Stomach (tissue), 9 donors: Measurements from ENCODE around the gene SPACA9. TPM values are rescaled to one million over a fixed set of nuclear protein-coding genes. Genes with fewer than 3 reads are reported as not detected.
A peak's percentile ranks its signal among the peaks of the same experiment; 100 is the strongest.

Source experiments
- DNase-seq, 2 donors: peaks; one replicate each; pipeline versions ENCODE4 v3.0.0 to v3.0.0-alpha.2; 2013 to 2019
- H3K27ac ChIP-seq, 5 donors: fragments of 200-600 bp in 4 of 5; sonication (generic) in 4 of 5; one replicate each; pipeline ENCODE4 v1.5.1; 2013 to 2019; ENCODE audit warnings: mild to moderate bottlenecking in 1 of 5, moderate library complexity in 1 of 5
- H3K27me3 ChIP-seq, 3 donors: fragments of 200-600 bp; sonication (generic); one replicate each; pipeline ENCODE4 v1.5.1; 2017 to 2019; ENCODE audit warnings: mixed run types in 1 of 3
- H3K36me3 ChIP-seq, 4 donors: fragments of 200-600 bp; sonication (generic); 1 replicate in 3 of 4; 2 replicates in 1 of 4; pipeline ENCODE4 v1.5.1; 2016 to 2019
- H3K4me1 ChIP-seq, 4 donors: fragments of 200-600 bp; sonication (generic); one replicate each; pipeline ENCODE4 v1.5.1; 2016 to 2019
- H3K4me3 ChIP-seq, 4 donors: fragments of 200-600 bp; sonication (generic) in 3 of 4; one replicate each; pipeline ENCODE4 v1.5.1; 2016 to 2019; ENCODE audit warnings: mild to moderate bottlenecking in 1 of 4
- H3K9me3 ChIP-seq, 4 donors: fragments of 200-600 bp; sonication (generic); one replicate each; pipeline ENCODE4 v1.5.1; 2016 to 2019
- CTCF ChIP-seq, 7 experiments: fragments of 450-650 bp in 4 of 7; fragments of 200-600 bp in 3 of 7; sonication (generic) in 3 of 7; IDR thresholded peaks; one replicate each; pipeline ENCODE4 v1.5.1; 2016 to 2019; ENCODE audit warnings: antibody characterized with exemption in 7 of 7, control low read depth in 2 of 7, mild to moderate bottlenecking in 1 of 7
- EP300 ChIP-seq: sonication (generic); formaldehyde crosslinking; IDR thresholded peaks from one replicate; pipeline ENCODE4 v1.6.1; 2017; ENCODE audit warnings: antibody characterized with exemption
- POLR2A ChIP-seq, 4 donors: fragments of 450-650 bp; IDR thresholded peaks; one replicate each; pipeline ENCODE4 v1.6.1; 2016; ENCODE audit warnings: antibody characterized with exemption in 4 of 4, control low read depth in 2 of 4, mild to moderate bottlenecking in 1 of 4, moderate library complexity in 1 of 4
- POLR2AphosphoS5 ChIP-seq, 3 donors: sonication (generic); formaldehyde crosslinking; IDR thresholded peaks; one replicate each; pipeline ENCODE4 v1.6.1; 2016; ENCODE audit warnings: antibody characterized with exemption in 3 of 3
- WGBS, 5 donors: extraction: QIAGEN DNeasy Blood & Tissue Kit in 3 of 5; methylation state at CpG; one replicate each; pipeline versions ENCODE4 v1.1.5 to v1.1.7; 2013 to 2018; 5-methylcytosine and 5-hydroxymethylcytosine counted together
- intact Hi-C: fragments of 100-400 bp; cut with DNase I; formaldehyde crosslinking; loops from one replicate; pipeline ENCODE4 v1.15.1; 2023; ENCODE audit warnings: low total_unique reads
- polyA plus RNA-seq, 3 donors: library from polyadenylated mRNA; stranded (reverse); fragments of 200-250 nt; gene quantifications; one replicate each; pipeline ENCODE4 v1.2.3, GENCODE V29; 2013
- total RNA-seq, 5 donors: library from RNA; depleted of rRNA; stranded (reverse); fragments of >200 nt; gene quantifications; one replicate each; pipeline versions ENCODE4 v1.1.0 to v1.2.3, GENCODE V29; 2014 to 2016
- donor health status: healthy with polysubstance abuse.
- donor health status: Bipolar disorder and iron deficiency.
- donor health status: healthy.

The SPACA9 gene
- total and polyA plus RNA-seq, 8 donors, result 0.29 to 4.8 (median 2.0) TPM; not detected in 2

- TF ChIP-seq EP300, result no peak
- Histone ChIP-seq H3K9me3 (no peaks in the 10 kb centered on the region), H3K4me3 (no peak overlapping the region), H3K4me1 (peaks cover 6 to 35% (median 25%) of the 10 kb centered on the region in 4 donors), H3K36me3 (no peaks in the 10 kb centered on the region), H3K27ac (no peak overlapping the region), H3K27me3 (no peaks in the 10 kb centered on the region)
- 74 to 88% (median 80%) methylated on average over 4 to 5 of the region's 5 CpGs for WGBS, 5 donors
- intact Hi-C loops, result no loop called here
- DNase-seq, result no peak
Observed at GRCh38 chr9:132875159-132875558, 3.5 kb upstream of the SPACA9 start.

GRCh38 chr9:132876849-132877248 is 1.8 kb upstream of the SPACA9 start:
- DNase-seq, result no peak
- no peaks in the 10 kb centered on the region for H3K36me3 ChIP-seq
- no peak overlapping the region for H3K4me3 ChIP-seq
- H3K27ac ChIP-seq, result no peak overlapping the region
- intact Hi-C loops, result no loop called here
- H3K4me1 ChIP-seq, result peaks cover 6 to 27% (median 22%) of the 10 kb centered on the region in 4 donors
- H3K27me3 ChIP-seq, result no peaks in the 10 kb centered on the region
- no peaks in the 10 kb centered on the region for H3K9me3 ChIP-seq
- WGBS, 5 donors, result 76 to 93% (median 85%) methylated on average over 3 of the region's 3 CpGs
- TF ChIP-seq POLR2AphosphoS5 (IDR thresholded peaks at IDR 0.05) (no peak), POLR2A (IDR thresholded peaks at IDR 0.05) (no peak), CTCF (IDR thresholded peaks at IDR 0.05) (no peak), EP300 (no peak)

GRCh38 chr9:132877458-132877823 is 1.3 kb upstream of the SPACA9 start:
- peak in 1 of 2 donors; percentile 18 for DNase-seq
- WGBS, 5 donors, result 33 to 56% (median 36%) methylated on average over 13 to 14 of the region's 14 CpGs; no CpG with 5 or more reads in 1 of the 5 donors
- Histone ChIP-seq H3K4me1 (peaks cover 6 to 27% (median 22%) of the 10 kb centered on the region in 4 donors), H3K27me3 (no peaks in the 10 kb centered on the region), H3K4me3 (peak overlapping the region; percentile 74 to 98 (median 86)), H3K36me3 (no peaks in the 10 kb centered on the region), H3K27ac (peak overlapping the region in 3 of 5 donors; percentile 77 to 89 (median 87)), H3K9me3 (no peaks in the 10 kb centered on the region)
- TF ChIP-seq POLR2AphosphoS5 (IDR thresholded peaks at IDR 0.05) (no peak), POLR2A (IDR thresholded peaks at IDR 0.05) (no peak), CTCF (IDR thresholded peaks at IDR 0.05) (no peak), EP300 (no peak)
- intact Hi-C loops, result no loop called here

GRCh38 chr9:132877824-132878694 is 639 bp upstream of the SPACA9 start, which contains the start of gene AK8:
Gene AK8, minus strand, starts transcription at chr9:132878284. Its CDS starts 29 bp downstream, at chr9:132878255.
- H3K4me1 ChIP-seq, result peaks cover 6 to 27% (median 22%) of the 10 kb centered on the region in 4 donors
- H3K9me3 ChIP-seq, result no peaks in the 10 kb centered on the region
- intact Hi-C loops, result no loop called here
- TF ChIP-seq POLR2AphosphoS5 (IDR thresholded peaks at IDR 0.05) (peak; percentile 32 to 80 (median 48)), EP300 (no peak), CTCF (IDR thresholded peaks at IDR 0.05) (no peak), POLR2A (IDR thresholded peaks at IDR 0.05) (no peak)
- 1 to 6% (median 1%) methylated on average over 18 to 89 of the region's 89 CpGs for WGBS, 5 donors
- DNase-seq, result peak; percentile 78 to 94
- H3K27me3 ChIP-seq, result no peaks in the 10 kb centered on the region
- peak within 1 kb of the TSS; percentile 55 to 89 (median 84) for H3K27ac ChIP-seq
- peak within 1 kb of the TSS; percentile 74 to 98 (median 86) for H3K4me3 ChIP-seq
- H3K36me3 ChIP-seq, result no peaks in the 10 kb centered on the region
